ENCODE results near the gene GTPBP10. TPM values are rescaled to one million over a fixed set of nuclear protein-coding genes. Genes with fewer than 3 reads are reported as not detected.
"Not testable (repeated sequence)": the region's sequence is repeated elsewhere in the genome, so short reads cannot be mapped to it uniquely, and the experiment has no call there.

Gene GTPBP10, protein sequence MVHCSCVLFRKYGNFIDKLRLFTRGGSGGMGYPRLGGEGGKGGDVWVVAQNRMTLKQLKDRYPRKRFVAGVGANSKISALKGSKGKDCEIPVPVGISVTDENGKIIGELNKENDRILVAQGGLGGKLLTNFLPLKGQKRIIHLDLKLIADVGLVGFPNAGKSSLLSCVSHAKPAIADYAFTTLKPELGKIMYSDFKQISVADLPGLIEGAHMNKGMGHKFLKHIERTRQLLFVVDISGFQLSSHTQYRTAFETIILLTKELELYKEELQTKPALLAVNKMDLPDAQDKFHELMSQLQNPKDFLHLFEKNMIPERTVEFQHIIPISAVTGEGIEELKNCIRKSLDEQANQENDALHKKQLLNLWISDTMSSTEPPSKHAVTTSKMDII
- 15.1 and 15.5 TPM in 2 replicates for total RNA-seq (2014; rRNA removed; shearing (Covaris generic))
- 20.0 and 24.1 TPM in 2 replicates for polyA plus RNA-seq (2015; cell fraction: cytosol; rRNA removed)
- polyA plus RNA-seq (2015; cell fraction: nucleus; rRNA removed) = 35.5 and 38.2 TPM in 2 replicates

DNA sequence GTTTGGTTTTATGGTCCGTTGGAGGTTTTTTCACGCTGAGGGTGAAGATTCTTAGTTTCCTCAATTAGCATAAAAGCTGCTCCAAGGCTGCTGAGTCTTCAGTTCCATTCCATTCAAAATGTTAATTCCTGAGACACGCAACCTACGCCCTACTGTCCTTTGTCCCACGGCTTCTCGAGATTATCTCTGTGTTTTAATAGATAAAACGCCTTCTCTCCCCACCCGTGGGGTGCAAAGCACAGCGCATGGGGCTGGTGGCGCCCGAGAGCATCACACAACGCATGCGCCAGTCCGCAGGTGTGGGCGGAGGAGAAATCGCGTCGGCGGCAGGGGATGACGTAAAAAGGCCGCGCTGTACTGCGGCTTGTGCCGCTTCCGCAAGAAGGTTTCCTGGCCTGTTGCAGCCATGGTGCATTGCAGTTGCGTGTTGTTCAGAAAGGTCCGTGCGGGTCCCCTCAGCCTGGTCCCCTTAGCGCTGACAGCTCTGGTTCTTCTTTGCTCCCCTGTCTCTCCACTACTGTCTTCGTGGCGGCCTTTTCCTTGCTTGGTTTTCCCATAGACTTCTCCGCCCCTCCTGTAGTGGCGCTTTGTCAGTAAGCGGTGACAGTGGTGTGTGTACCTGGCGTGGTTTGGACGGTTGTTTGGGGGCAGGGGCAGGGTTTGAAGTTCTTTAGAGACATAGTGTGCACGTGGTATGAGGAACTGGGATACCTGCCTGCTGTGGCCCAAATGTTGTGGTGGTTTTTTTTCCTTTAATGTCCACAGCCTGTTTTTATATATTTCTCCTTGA, at the start of gene GTPBP10:
Gene GTPBP10 (plus strand): TSS at position 381 of the 790 bp plus-strand sequence. CDS start 26 bp downstream, at position 407.
- DNase-seq (ENCODE audit: low read depth) = peak; percentile 94

DNA sequence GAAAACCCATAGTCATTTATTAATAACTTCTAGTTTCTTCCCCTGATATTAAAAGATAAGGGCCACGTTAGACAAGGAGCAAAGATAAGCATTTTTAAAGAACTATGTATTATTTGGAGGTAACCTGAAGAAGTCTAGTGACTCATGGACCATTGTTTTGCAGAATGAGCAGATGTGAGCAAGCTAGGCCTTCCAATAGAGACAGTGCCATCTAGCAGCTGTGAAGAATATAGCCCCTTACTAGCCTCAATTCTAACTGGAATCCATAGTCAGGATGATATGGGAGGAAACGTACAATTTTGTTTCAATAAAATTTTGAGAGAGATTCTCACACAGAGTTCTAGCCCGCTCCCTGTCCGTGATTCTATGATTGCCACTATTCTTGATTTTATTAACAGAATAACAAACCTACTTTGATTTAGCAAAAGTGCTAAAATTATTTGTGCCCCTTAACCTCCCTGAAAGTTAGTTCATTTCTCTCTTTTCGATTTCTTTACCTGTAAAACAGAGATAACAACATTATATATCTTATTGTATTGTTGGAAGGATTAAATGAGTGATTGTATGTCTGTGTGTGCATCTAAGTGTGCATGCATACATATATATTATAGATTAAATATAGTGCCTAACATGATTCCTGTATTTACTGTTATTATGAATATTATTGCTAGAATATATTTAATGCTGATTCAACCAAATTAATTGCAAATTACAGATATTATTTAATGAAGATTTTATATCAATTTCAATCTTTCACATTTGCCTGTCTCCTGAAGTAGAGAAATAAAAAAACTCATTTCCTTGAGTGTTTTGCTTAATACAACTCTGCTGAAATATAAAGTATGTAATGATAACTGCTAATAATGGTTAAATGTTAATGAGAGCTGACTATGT, 48.1 kb upstream of the GTPBP10 start:
- peak; percentile 71 for DNase-seq (ENCODE audit: low read depth)

DNA sequence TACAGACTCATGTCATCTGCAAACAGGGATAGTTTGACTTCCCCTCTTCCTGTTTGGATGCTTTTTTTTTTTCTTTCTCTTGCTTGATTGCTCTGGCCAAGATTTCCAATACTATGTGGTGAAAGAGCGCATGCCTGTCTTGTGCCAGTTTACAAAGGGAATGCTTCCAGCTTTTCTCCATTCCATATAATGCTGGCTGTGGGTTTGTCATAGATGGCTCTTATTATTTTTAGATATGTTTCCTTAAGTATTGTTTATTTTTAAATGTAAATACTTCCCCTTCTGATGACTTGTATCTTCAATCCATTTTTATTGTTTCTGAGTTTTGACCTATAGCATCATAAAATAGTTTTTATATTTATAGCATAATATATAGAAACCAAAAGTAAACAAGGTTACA, 43.3 kb upstream of the GTPBP10 start:
- no peak for DNase-seq (ENCODE audit: low read depth)

GRCh38 chr7:90309872-90310271, 36.6 kb upstream of the GTPBP10 start:
- no peak for DNase-seq (ENCODE audit: low read depth)

GRCh38 chr7:90311175-90311574, 35.3 kb upstream of the GTPBP10 start:
- no peak for DNase-seq (ENCODE audit: low read depth)

- DNase-seq (ENCODE audit: low read depth) = no peak
Measured at GRCh38 chr7:90312745-90313144, 33.8 kb upstream of the GTPBP10 start.

- DNase-seq (ENCODE audit: low read depth) = no peak
Measured at GRCh38 chr7:90313907-90314306, 32.6 kb upstream of the GTPBP10 start.

DNA sequence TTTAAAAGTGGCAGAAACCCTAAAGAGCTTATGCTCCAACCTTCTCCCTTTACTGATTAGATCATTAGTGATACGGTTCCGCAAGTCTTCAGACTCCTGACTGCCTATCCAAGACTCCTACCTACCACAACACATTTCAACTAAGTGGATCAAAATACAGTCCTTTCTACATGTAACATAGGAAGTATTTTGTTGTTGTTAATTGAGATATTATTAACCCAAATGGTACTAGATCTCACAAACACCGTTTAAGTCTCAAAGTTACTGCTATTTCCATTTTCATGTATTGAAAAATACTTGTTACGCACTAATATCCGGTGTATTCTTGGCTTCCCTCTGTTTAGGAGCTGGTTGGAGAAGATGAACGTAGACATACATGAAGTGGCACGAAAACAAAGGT, 26.5 kb upstream of the GTPBP10 start:
- no peak for DNase-seq (ENCODE audit: low read depth)

GRCh38 chr7:90320418-90320800, 26.1 kb upstream of the GTPBP10 start:
- DNase-seq (ENCODE audit: low read depth) = no peak

DNA sequence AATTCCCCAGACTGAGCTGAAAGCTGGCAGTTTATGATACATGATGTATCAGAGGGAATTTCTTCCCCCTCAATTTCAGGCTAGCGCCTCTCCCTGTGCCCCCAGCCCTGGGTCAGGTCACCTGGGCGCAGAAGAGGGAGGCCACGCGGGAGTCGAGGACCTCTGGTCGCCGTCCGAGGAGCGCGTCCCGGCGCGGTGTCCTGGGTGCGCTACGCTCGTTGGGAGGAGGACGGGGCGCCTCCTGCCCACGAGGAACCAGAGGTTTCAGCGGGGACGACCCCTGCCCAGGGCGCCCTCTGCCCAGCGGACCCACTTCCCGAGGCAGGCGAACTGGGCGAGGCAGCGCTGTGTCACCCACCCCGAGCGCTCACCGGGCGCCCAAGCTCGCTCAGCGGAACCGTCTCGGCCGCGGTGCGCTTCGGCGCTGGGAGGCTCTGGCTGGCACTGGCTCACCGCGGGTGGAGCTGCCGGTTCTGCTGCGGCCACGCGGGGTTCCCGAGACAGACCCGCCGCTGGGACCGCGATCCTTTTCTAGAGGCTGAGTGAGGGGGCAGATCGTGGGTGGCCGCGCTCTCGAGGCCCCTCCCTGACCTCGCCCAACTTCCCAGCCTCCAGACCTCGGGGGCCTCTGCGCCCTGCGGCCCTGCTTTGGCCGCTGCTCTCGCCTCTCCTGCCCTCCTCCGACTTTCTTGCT, 25.6 kb upstream of the GTPBP10 start, which contains the start of gene FAM237B:
Gene FAM237B (minus strand): TSS at position 504 of the 694 bp plus-strand sequence. CDS start 1,556 bp downstream, outside the sequence.
- DNase-seq (ENCODE audit: low read depth) = no peak

- DNase-seq (ENCODE audit: low read depth) = no peak
Measured at GRCh38 chr7:90322837-90323236, 23.7 kb upstream of the GTPBP10 start.

- DNase-seq (ENCODE audit: low read depth) = no peak
Measured at GRCh38 chr7:90326500-90326899, 20.0 kb upstream of the GTPBP10 start.

- no peak for DNase-seq (ENCODE audit: low read depth)
Measured at GRCh38 chr7:90334193-90334843, 12.2 kb upstream of the GTPBP10 start.

GRCh38 chr7:90334926-90335325, 11.6 kb upstream of the GTPBP10 start:
- not testable (repeated sequence) for DNase-seq (ENCODE audit: low read depth)

GRCh38 chr7:90337106-90337505, 9.4 kb upstream of the GTPBP10 start:
- peak; percentile 25 for DNase-seq (ENCODE audit: low read depth)

GRCh38 chr7:90345016-90345415, 1.5 kb upstream of the GTPBP10 start:
- DNase-seq (ENCODE audit: low read depth) = no peak

GRCh38 chr7:90345595-90346335, 751 bp upstream of the GTPBP10 start:
- peak; percentile 42 for DNase-seq (ENCODE audit: low read depth)

DNA sequence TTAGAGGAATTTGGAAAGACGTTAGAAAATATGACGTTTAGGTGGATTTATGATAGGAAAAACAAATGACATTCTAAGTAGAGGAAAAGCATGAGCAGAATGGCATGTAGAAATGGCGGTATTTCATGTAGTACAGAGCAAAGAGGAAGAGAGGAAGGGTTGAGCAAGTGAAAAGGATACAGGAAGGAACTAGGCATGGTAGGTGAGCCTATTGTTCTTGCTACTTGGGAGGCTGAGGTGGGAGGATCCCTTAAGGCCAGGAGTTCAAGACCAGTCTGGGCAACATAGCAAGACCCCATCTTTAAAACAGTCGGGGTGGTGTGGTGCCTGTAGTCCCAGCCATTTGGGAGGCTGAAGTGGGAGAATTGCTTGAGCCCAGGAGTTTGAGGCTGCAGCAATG, 1.2 kb downstream of the GTPBP10 start:
- DNase-seq (ENCODE audit: low read depth) = no peak

GRCh38 chr7:90349305-90349704, 2.8 kb downstream of the GTPBP10 start:
- no peak for DNase-seq (ENCODE audit: low read depth)

Measured in HT1080 (cell line).